NCI-H2196 treated with DMSO at 0.1 percent for 48 hours (cell line): ENCODE data around the gene CFC1.
"Not testable (repeated sequence)": the region's sequence is repeated elsewhere in the genome, so short reads cannot be mapped to it uniquely, and the experiment has no call there.

Experiments used
- DNase-seq: peaks from one replicate; lab custom pipeline; 2025; ENCODE audit not compliant: unreplicated experiment; lab: John Stamatoyannopoulos, UW

The CFC1 gene

GRCh38 chr2:130599393-130599792, at the start of gene CFC1:
Gene CFC1, minus strand, starts transcription at chr2:130599575. Its CDS starts 288 bp downstream, at chr2:130599287.
- DNase-seq: not testable (repeated sequence)

GRCh38 chr2:130641688-130642087, 42.3 kb upstream of the CFC1 start:
- DNase-seq: not testable (repeated sequence)

GRCh38 chr2:130638973-130639372, 39.6 kb upstream of the CFC1 start:
- not testable (repeated sequence) for DNase-seq

- DNase-seq: not testable (repeated sequence)
Observed at GRCh38 chr2:130628784-130629475, 29.6 kb upstream of the CFC1 start.

GRCh38 chr2:130611140-130611539, 11.8 kb upstream of the CFC1 start, which contains the start of gene POTEJ:
Gene POTEJ, plus strand, starts transcription at chr2:130611440. Its CDS starts 93 bp downstream, at chr2:130611533.
- DNase-seq: not testable (repeated sequence)

- not testable (repeated sequence) for DNase-seq
Observed at GRCh38 chr2:130610486-130610885, 11.1 kb upstream of the CFC1 start.

GRCh38 chr2:130609002-130609920, 9.9 kb upstream of the CFC1 start:
- not testable (repeated sequence) for DNase-seq

GRCh38 chr2:130608276-130609001, 9.1 kb upstream of the CFC1 start:
- DNase-seq: not testable (repeated sequence)

- not testable (repeated sequence) for DNase-seq
Observed at GRCh38 chr2:130601648-130602302, 2.4 kb upstream of the CFC1 start.

GRCh38 chr2:130599926-130600325, 551 bp upstream of the CFC1 start:
- DNase-seq: not testable (repeated sequence)

GRCh38 chr2:130598463-130598862, 912 bp downstream of the CFC1 start:
- DNase-seq: not testable (repeated sequence)

- DNase-seq: not testable (repeated sequence)
Observed at GRCh38 chr2:130597994-130598393, 1.4 kb downstream of the CFC1 start.

- DNase-seq: not testable (repeated sequence)
Observed at GRCh38 chr2:130596757-130597156, 2.6 kb downstream of the CFC1 start.

GRCh38 chr2:130594011-130594410, 5.4 kb downstream of the CFC1 start:
- not testable (repeated sequence) for DNase-seq

- DNase-seq: not testable (repeated sequence)
Observed at GRCh38 chr2:130592791-130593414, 6.5 kb downstream of the CFC1 start.

- not testable (repeated sequence) for DNase-seq
Observed at GRCh38 chr2:130590842-130591359, 8.5 kb downstream of the CFC1 start.

- DNase-seq: not testable (repeated sequence)
Observed at GRCh38 chr2:130590170-130590841, 9.1 kb downstream of the CFC1 start.

- not testable (repeated sequence) for DNase-seq
Observed at GRCh38 chr2:130588688-130589458, 10.5 kb downstream of the CFC1 start.
